Measurements from ENCODE around the gene ALDH8A1.

The ALDH8A1 gene

GRCh38 chr6:134873500-134874388, 76.2 kb downstream of the ALDH8A1 start:
- no peak for DNase-seq (ENCODE audit: low read depth in 2 of 2)

GRCh38 chr6:134870677-134871498, 79.0 kb downstream of the ALDH8A1 start:
- no peak for DNase-seq (ENCODE audit: low read depth in 2 of 2)

GRCh38 chr6:134868812-134869211, 81.1 kb downstream of the ALDH8A1 start:
- no peak for DNase-seq (ENCODE audit: low read depth in 2 of 2)
